ENCODE measurements around the gene PREP.

DNA sequence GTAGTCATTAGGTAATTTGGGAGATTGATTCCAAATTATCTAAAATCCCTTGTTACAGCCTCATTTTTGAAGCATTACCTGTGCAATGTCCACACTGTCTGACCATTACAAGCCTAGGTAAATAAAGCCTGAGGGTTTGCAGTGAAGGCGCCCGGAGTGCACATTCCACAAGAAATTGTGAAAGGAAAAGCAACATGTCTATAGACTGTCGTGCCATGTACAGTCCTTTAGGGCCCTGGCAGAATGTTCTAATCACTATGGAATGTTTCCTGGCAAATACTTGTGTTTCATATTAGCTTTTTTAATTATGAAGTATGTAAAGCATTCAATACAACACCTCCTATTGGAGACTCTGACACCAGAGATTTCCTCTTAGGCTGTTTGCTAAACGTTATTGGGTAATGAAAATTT, 28.9 kb downstream of the PREP start:
- TF ChIP-seq, protein P1, sequence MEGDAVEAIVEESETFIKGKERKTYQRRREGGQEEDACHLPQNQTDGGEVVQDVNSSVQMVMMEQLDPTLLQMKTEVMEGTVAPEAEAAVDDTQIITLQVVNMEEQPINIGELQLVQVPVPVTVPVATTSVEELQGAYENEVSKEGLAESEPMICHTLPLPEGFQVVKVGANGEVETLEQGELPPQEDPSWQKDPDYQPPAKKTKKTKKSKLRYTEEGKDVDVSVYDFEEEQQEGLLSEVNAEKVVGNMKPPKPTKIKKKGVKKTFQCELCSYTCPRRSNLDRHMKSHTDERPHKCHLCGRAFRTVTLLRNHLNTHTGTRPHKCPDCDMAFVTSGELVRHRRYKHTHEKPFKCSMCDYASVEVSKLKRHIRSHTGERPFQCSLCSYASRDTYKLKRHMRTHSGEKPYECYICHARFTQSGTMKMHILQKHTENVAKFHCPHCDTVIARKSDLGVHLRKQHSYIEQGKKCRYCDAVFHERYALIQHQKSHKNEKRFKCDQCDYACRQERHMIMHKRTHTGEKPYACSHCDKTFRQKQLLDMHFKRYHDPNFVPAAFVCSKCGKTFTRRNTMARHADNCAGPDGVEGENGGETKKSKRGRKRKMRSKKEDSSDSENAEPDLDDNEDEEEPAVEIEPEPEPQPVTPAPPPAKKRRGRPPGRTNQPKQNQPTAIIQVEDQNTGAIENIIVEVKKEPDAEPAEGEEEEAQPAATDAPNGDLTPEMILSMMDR (conservative IDR thresholded peaks at IDR 0.05; ENCODE audit: low read depth, low read length) = no peak
- no peak for TF ChIP-seq EZH2 (IDR thresholded peaks at IDR 0.05; ENCODE audit: borderline replicate concordance, low read depth, low read length, poor library complexity, severe bottlenecking)
